GM12878 (cell line): ENCODE measurements around the gene KRTAP22-2. TPM values are rescaled to one million over a fixed set of nuclear protein-coding genes. Genes with fewer than 3 reads are reported as not detected.

Experiments used
- ATAC-seq: fragments of 200-7000 bp; cut with Tn5 transposase; 3 replicates; pipeline ENCODE4 v1.9.1; 2020; ENCODE audit warnings: mild to moderate bottlenecking, moderate library complexity
- BruUV-seq: library from RNA; stranded (reverse); fragments of 400-500 nt; replicated peaks from 2 replicates; lab custom pipeline; 2021; lab: Mats Ljungman, UMichigan
- CTCF ChIA-PET: fragments of 300-600 bp; sonication (Branson Sonifier 250); formaldehyde crosslinking; extraction: SDS; loops from one replicate; lab custom pipeline; 2021; ENCODE audit warnings: inconsistent platforms; lab: Yijun Ruan, JAX
- POLR2A ChIA-PET: fragments of 350-600 bp; formaldehyde crosslinking; extraction: SDS; loops from one replicate; lab custom pipeline; 2021; ENCODE audit warnings: inconsistent platforms; lab: Charles Lee
- RAD21 ChIA-PET: fragments of 300-600 bp; sonication (Branson Sonifier 250); formaldehyde crosslinking; loops from one replicate; lab custom pipeline; 2023; ENCODE audit warnings: antibody characterized with exemption; ENCODE audit not compliant: unreplicated experiment; lab: Charles Lee
- SMC1A ChIA-PET: fragments of 300-600 bp; sonication (Branson Sonifier 250); formaldehyde crosslinking; loops from one replicate; lab custom pipeline; 2023; ENCODE audit not compliant: unreplicated experiment, uncharacterized antibody; lab: Charles Lee
- DNase-seq: peaks from one replicate; pipeline ENCODE4 v3.0.0-alpha.2; 2011; ENCODE audit warnings: low read depth, low spot score
- FAIRE-seq: peaks from 3 replicates; lab custom pipeline; 2011; peaks lifted over from hg19 to GRCh38; lab: Jason Lieb, UNC
- H2AFZ ChIP-seq: 2 replicates; pipeline ENCODE4 v1.6.0; 2011; ENCODE audit warnings: low read depth, low read length, control low read depth; ENCODE audit not compliant: control insufficient read depth
- H3K27ac ChIP-seq: 2 replicates; pipeline ENCODE4 v1.5.1; 2011; ENCODE audit warnings: control low read depth; ENCODE audit not compliant: control insufficient read depth, insufficient read depth
- H3K27me3 ChIP-seq, 2 experiments: replicated peaks in 1 of 2; 2 replicates each; pipeline versions ENCODE4 v1.6.0 to v1.6.1; 2011; ENCODE audit warnings: low read length in 1 of 2; ENCODE audit not compliant: control insufficient read depth in 2 of 2, insufficient read depth in 2 of 2
- H3K36me3 ChIP-seq, 2 experiments: 2 replicates each; pipeline ENCODE4 v1.5.1; 2011; ENCODE audit warnings: low read length in 1 of 2; ENCODE audit not compliant: control insufficient read depth in 2 of 2, insufficient read depth in 2 of 2
- H3K4me1 ChIP-seq: 2 replicates; pipeline ENCODE4 v1.6.1; 2011; ENCODE audit warnings: mild to moderate bottlenecking, low read length, moderate library complexity, mixed read lengths; ENCODE audit not compliant: control insufficient read depth, insufficient read depth
- H3K4me2 ChIP-seq: 2 replicates; pipeline ENCODE4 v1.6.0; 2011; ENCODE audit warnings: control low read depth; ENCODE audit not compliant: control insufficient read depth, insufficient read depth
- H3K4me3 ChIP-seq: fragments of 200-600 bp; sonication (generic); 2 replicates; pipeline ENCODE4 v1.5.1; 2016
- H3K79me2 ChIP-seq: 2 replicates; pipeline ENCODE4 v1.6.0; 2011; ENCODE audit warnings: low read length; ENCODE audit not compliant: control insufficient read depth, insufficient read depth
- H3K9ac ChIP-seq: 2 replicates; pipeline ENCODE4 v1.8.0; 2011; ENCODE audit warnings: low read length, control low read depth, mixed read lengths; ENCODE audit not compliant: control insufficient read depth, insufficient read depth
- H3K9me3 ChIP-seq: replicated peaks from 3 replicates; pipeline ENCODE4 v1.5.1; 2011; ENCODE audit warnings: mild to moderate bottlenecking, low read length; ENCODE audit not compliant: control insufficient read depth, insufficient read depth
- H4K20me1 ChIP-seq: 2 replicates; pipeline ENCODE4 v1.6.0; 2011; ENCODE audit not compliant: control insufficient read depth, insufficient read depth
- ASH2L ChIP-seq: fragments of 300-600, 200-600 bp; sonication (generic); IDR thresholded peaks from 2 replicates; pipeline ENCODE4 v1.6.1; 2017; ENCODE audit warnings: low read depth, mild to moderate bottlenecking, borderline replicate concordance
- DPF2 ChIP-seq: fragments of 450-650 bp; IDR thresholded peaks from 2 replicates; pipeline ENCODE4 v1.6.1; 2017; ENCODE audit warnings: mild to moderate bottlenecking
- E2F8 ChIP-seq: fragments of 450-650 bp; IDR thresholded peaks from 2 replicates; pipeline ENCODE4 v1.6.1; 2018; ENCODE audit warnings: mild to moderate bottlenecking, low read depth, moderate library complexity; ENCODE audit not compliant: partially characterized antibody
- HDGF ChIP-seq: fragments of 450-650 bp; IDR thresholded peaks from 2 replicates; pipeline ENCODE4 v1.6.1; 2016; ENCODE audit warnings: antibody characterized with exemption
- MTA3 ChIP-seq: IDR thresholded peaks from 2 replicates; pipeline ENCODE4 v1.6.1; 2012; ENCODE audit warnings: low read length, inconsistent platforms, borderline replicate concordance
- POU2F2 ChIP-seq: IDR thresholded peaks from 3 replicates; pipeline ENCODE4 v1.6.1; 2011; ENCODE audit warnings: low read depth, mild to moderate bottlenecking, low read length, borderline replicate concordance
- SRF ChIP-seq, 2 experiments: IDR thresholded peaks; 2 replicates each; pipeline ENCODE4 v1.6.1; 2011; ENCODE audit warnings: low read depth in 2 of 2, low read length in 2 of 2, mild to moderate bottlenecking in 1 of 2, moderate library complexity in 1 of 2
- USF2 ChIP-seq: IDR thresholded peaks from 2 replicates; pipeline ENCODE4 v1.6.1; 2011; ENCODE audit warnings: low read depth, low read length, improper control_type of control experiment, borderline replicate concordance
- ZNF24 ChIP-seq: fragments of 450-650 bp; IDR thresholded peaks from 2 replicates; pipeline ENCODE4 v1.6.1; 2017; ENCODE audit warnings: antibody characterized with exemption, mild to moderate bottlenecking
- WGBS: methylation state at CpG from one replicate; pipeline ENCODE4 v1.1.6; 2016; ENCODE audit warnings: low lambda C conversion rate; ENCODE audit not compliant: insufficient replicate concordance, insufficient coverage; ENCODE audit errors: missing lambda C conversion rate; 5-methylcytosine and 5-hydroxymethylcytosine counted together
- in situ Hi-C: fragments of 300-500 bp; cut with MboI; formaldehyde crosslinking; loops from 9 replicates; pipeline ENCODE4 v1.14.3; 2018; ENCODE audit warnings: mixed read lengths
- intact Hi-C: fragments of 100-400 bp; cut with micrococcal nuclease; formaldehyde crosslinking; loops from one replicate; pipeline ENCODE4 v1.14.2; 2022; ENCODE audit not compliant: unreplicated experiment
- polyA plus RNA-seq, 11 experiments: library from polyadenylated mRNA; depleted of rRNA in 4 of 11; unstranded in 6 of 11; stranded (reverse) in 5 of 11; fragments of >200 nt; fragmentation: Nextera tagmentation in 4 of 11; fragmentation: Illumina TruSeq in 1 of 11; extraction: Ambion mirVana in 4 of 11; extraction: Trizol in 1 of 11; gene quantifications; 1 replicate in 1 of 11; 2 replicates in 10 of 11; pipeline versions ENCODE4 v1.2.1 to v1.2.3, GENCODE V29; 2011 to 2016; ENCODE audit warnings: inconsistent platforms in 2 of 11, missing spikeins in 2 of 11, low read depth in 1 of 11
- total RNA-seq, 4 experiments: library from RNA; depleted of rRNA in 3 of 4; stranded (reverse); fragments of >200 nt in 3 of 4; fragmentation: Illumina TruSeq in 1 of 4; extraction: Trizol in 1 of 4; gene quantifications; 2 replicates each; pipeline versions ENCODE4 v1.2.1 to v1.2.3, GENCODE V29; 2013 to 2021

Gene KRTAP22-2
- total and polyA plus RNA-seq, 10 of the 15 experiments (the other 5 are each of a cell fraction or from before 2014, with no cell fraction given): not detected

GRCh38 chr21:30613836-30614235, 23.6 kb upstream of the KRTAP22-2 start, which contains the start of gene KRTAP6-1:
TSS of gene KRTAP6-1 (minus strand) at chr21:30613930. CDS start at chr21:30613904, 26 bp downstream.
- BruUV-seq: no TSS peak

More at GRCh38 chr21:30613836-30614235, 23.6 kb upstream of the KRTAP22-2 start, which contains the start of gene KRTAP6-1:
- Histone ChIP-seq H3K9me3 (no peaks in the 10 kb centered on the region), H3K36me3 (no peaks in the 10 kb centered on the region), H3K4me2 (no peak within 1 kb of the TSS), H3K4me1 (no peaks in the 10 kb centered on the region), H3K4me3 (no peak within 1 kb of the TSS), H3K27ac (no peak within 1 kb of the TSS)
- ChIA-PET CTCF (no interaction called here), POLR2A (no interaction called here), SMC1A (no interaction called here)
- WGBS: 47% methylated on average over 2 of the region's 2 CpGs
- TF ChIP-seq E2F8 (no peak), HDGF (no peak), ASH2L (no peak), DPF2 (no peak), ZNF24 (no peak), USF2 (no peak), SRF (IDR thresholded peaks at IDR 0.05; ENCODE audit: low read depth in 2 of 2, low read length in 2 of 2) (no peak), POU2F2 (no peak), MTA3 (no peak)
- TF ChIP-seq, all 136 proteins: peak for 0
- Histone ChIP-seq H2AFZ (no peak within 1 kb of the TSS), H3K27me3 (no peaks in the 10 kb centered on the region), H4K20me1 (no peaks in the 10 kb centered on the region), H3K79me2 (no peaks in the 10 kb centered on the region), H3K9ac (no peak within 1 kb of the TSS)
- in situ Hi-C loops (no loop called here), intact Hi-C loops (no loop called here)
- FAIRE-seq (no peak), DNase-seq (no peak), ATAC-seq (peak; percentile 48; the same call in 2 of the 3 replicates)
- RAD21 ChIA-PET: no interaction called here
